ENCODE measurements around the gene DEFB124. TPM values are rescaled to one million over a fixed set of nuclear protein-coding genes. Genes with fewer than 3 reads are reported as not detected.

Gene DEFB124
- total RNA-seq, 1 experiment from 2014 or later: not detected

- TF ChIP-seq FOXK1 (CRISPR knock-in tag; IDR thresholded peaks at IDR 0.05): peak; percentile 97
- no peak for TF ChIP-seq ZSCAN18 (CRISPR knock-in tag; IDR thresholded peaks at IDR 0.05)
- no peak for TF ChIP-seq FOXP1 (CRISPR knock-in tag; IDR thresholded peaks at IDR 0.05; ENCODE audit: borderline replicate concordance)
- no peak for TF ChIP-seq ZBTB21 (CRISPR knock-in tag; IDR thresholded peaks at IDR 0.05; ENCODE audit: borderline replicate concordance)
- no peak for TF ChIP-seq NFATC4 (CRISPR knock-in tag; IDR thresholded peaks at IDR 0.05)
Observed at GRCh38 chr20:31514154-31515071, 39.5 kb upstream of the DEFB124 start, which contains the start of gene HM13 (continued).

- H3K27me3 Mint-ChIP-seq (ENCODE audit: low read depth): peaks cover 20% of the 10 kb centered on the region
- no peak overlapping the region for H3K27ac Mint-ChIP-seq
- H3K4me1 Mint-ChIP-seq: no peaks in the 10 kb centered on the region
- ATAC-seq (peak; percentile 52), DNase-seq (ENCODE audit: low spot score) (no peak)
- TF ChIP-seq ZNF416 (CRISPR knock-in tag; IDR thresholded peaks at IDR 0.05): no peak
- TF ChIP-seq MAX (CRISPR knock-in tag; IDR thresholded peaks at IDR 0.05): no peak
- no peak for TF ChIP-seq ZNF281 (CRISPR knock-in tag; IDR thresholded peaks at IDR 0.05)
- no peak for TF ChIP-seq IRF2 (CRISPR knock-in tag; IDR thresholded peaks at IDR 0.05; ENCODE audit: borderline replicate concordance, low read depth)
- no peak for TF ChIP-seq TEAD1 (CRISPR knock-in tag; IDR thresholded peaks at IDR 0.05)
- no peak overlapping the region for H3K4me3 Mint-ChIP-seq
- ChIA-PET POLR2A (no interaction called here), CTCF (no interaction called here)
- H3K36me3 Mint-ChIP-seq: no peaks in the 10 kb centered on the region
- H3K9me3 Mint-ChIP-seq: peaks cover 18% of the 10 kb centered on the region
Observed at GRCh38 chr20:31508517-31509244, 33.8 kb upstream of the DEFB124 start.

GRCh38 chr20:31505903-31506302 is 31.0 kb upstream of the DEFB124 start:
- Mint-ChIP-seq H3K4me1 (no peaks in the 10 kb centered on the region), H3K9me3 (peaks cover 25% of the 10 kb centered on the region), H3K4me3 (no peak overlapping the region), H3K36me3 (no peaks in the 10 kb centered on the region), H3K27me3 (ENCODE audit: low read depth) (peaks cover 32% of the 10 kb centered on the region), H3K27ac (no peak overlapping the region)
- TF ChIP-seq ZNF416 (CRISPR knock-in tag; IDR thresholded peaks at IDR 0.05) (no peak), JAZF1 (CRISPR knock-in tag; IDR thresholded peaks at IDR 0.05) (no peak), MAX (CRISPR knock-in tag; IDR thresholded peaks at IDR 0.05) (no peak), ZSCAN18 (CRISPR knock-in tag; IDR thresholded peaks at IDR 0.05) (no peak), FOXP1 (CRISPR knock-in tag; IDR thresholded peaks at IDR 0.05; ENCODE audit: borderline replicate concordance) (no peak), ZNF532 (CRISPR knock-in tag; IDR thresholded peaks at IDR 0.05; ENCODE audit: borderline replicate concordance) (no peak), TCF7 (CRISPR knock-in tag; IDR thresholded peaks at IDR 0.05; ENCODE audit: low read depth) (no peak)
- ATAC-seq (no peak), DNase-seq (ENCODE audit: low spot score) (no peak)
- ChIA-PET POLR2A (no interaction called here), CTCF (interaction anchor here (1.0 kb wide), 1 partner anchor 11 kb away, joined by 3 read pairs; no protein-coding TSS in a partner anchor)

Measured in WTC11 (cell line).